Heart left ventricle (tissue), 16 donors: ENCODE measurements around the gene SIM2. TPM values are rescaled to one million over a fixed set of nuclear protein-coding genes. Genes with fewer than 3 reads are reported as not detected.

Source experiments
- ATAC-seq, 4 donors: fragments of 200-7000 bp; cut with Tn5 transposase; one replicate each; pipeline ENCODE4 v1.9.1; 2020 to 2022; ENCODE audit warnings: moderate library complexity in 4 of 4, mild to moderate bottlenecking in 3 of 4, moderate number of reproducible peaks in 1 of 4
- DNase-seq, 5 donors: peaks; one replicate each; pipeline ENCODE4 v3.0.0-alpha.2; 2020
- H3K27ac ChIP-seq, 12 donors: fragments of 200-600 bp; sonication (generic) in 4 of 12; one replicate each; pipeline versions ENCODE4 v1.5.0 to v1.8.0; 2016 to 2022; ENCODE audit warnings: mild to moderate bottlenecking in 2 of 12
- H3K27me3 ChIP-seq, 9 donors: fragments of 200-600 bp; sonication (generic) in 2 of 9; one replicate each; pipeline versions ENCODE4 v1.5.1 to v1.8.0; 2016 to 2022; ENCODE audit warnings: mild to moderate bottlenecking in 3 of 9
- H3K36me3 ChIP-seq, 9 donors: fragments of 200-600 bp; sonication (generic) in 2 of 9; one replicate each; pipeline versions ENCODE4 v1.5.0 to v1.8.0; 2018 to 2022; ENCODE audit warnings: mild to moderate bottlenecking in 2 of 9
- H3K4me1 ChIP-seq, 12 donors: fragments of 200-600 bp; sonication (generic) in 4 of 12; one replicate each; pipeline versions ENCODE4 v1.5.0 to v1.8.0; 2016 to 2022; ENCODE audit warnings: mild to moderate bottlenecking in 3 of 12
- H3K4me3 ChIP-seq, 12 donors: fragments of 200-600 bp; sonication (generic) in 4 of 12; one replicate each; pipeline versions ENCODE4 v1.5.0 to v1.8.0; 2017 to 2022; ENCODE audit warnings: mild to moderate bottlenecking in 9 of 12, moderate library complexity in 4 of 12
- H3K9me3 ChIP-seq, 12 donors: fragments of 200-600 bp; sonication (generic) in 4 of 12; one replicate each; pipeline versions ENCODE4 v1.5.0 to v1.8.0; 2016 to 2022; ENCODE audit warnings: mild to moderate bottlenecking in 1 of 12
- POLR2A ChIP-seq, 2 donors: fragments of 450-650 bp; IDR thresholded peaks; one replicate each; pipeline ENCODE4 v1.6.1; 2017; ENCODE audit warnings: antibody characterized with exemption in 2 of 2, mild to moderate bottlenecking in 2 of 2, moderate library complexity in 2 of 2
- WGBS, 4 donors: extraction: QIAGEN DNeasy Blood & Tissue Kit in 2 of 4; methylation state at CpG; one replicate each; pipeline versions ENCODE4 v1.1.5 to v1.1.7; 2013 to 2018; 5-methylcytosine and 5-hydroxymethylcytosine counted together
- intact Hi-C, 10 donors: fragments of 100-400 bp; cut with DNase I; formaldehyde crosslinking; loops; one replicate each; pipeline versions ENCODE4 v1.11.1 to v1.14.2; 2022
- polyA plus RNA-seq, 2 donors: library from polyadenylated mRNA; stranded (reverse); fragments of 200-250 nt; gene quantifications; one replicate each; pipeline ENCODE4 v1.2.3, GENCODE V29; 2013
- total RNA-seq, 9 donors: library from RNA; depleted of rRNA in 2 of 9; stranded (reverse); fragments of >200 nt in 2 of 9; fragmentation: NEBNext Ultra II Directional in 3 of 9; extraction: Animal tissue kit (Norgen Biotek cat#: 25700) in 3 of 9; gene quantifications; one replicate each; pipeline versions ENCODE4 v1.1.0 to v1.2.4, GENCODE V29; 2016 to 2023
- TF ChIP-seq, protein P1 (sequence below), 12 donors: fragments of 200-600 bp; sonication (generic) in 4 of 12; IDR thresholded peaks; one replicate each; pipeline versions ENCODE4 v1.5.0 to v1.8.0; 2018 to 2022; ENCODE audit warnings: antibody characterized with exemption in 12 of 12, mild to moderate bottlenecking in 5 of 12
- donor health status: ischemic (EF 13 %, LVEDD 7.1; RV severe dilation, severe dysfunction).
- donor health status: healthy with polysubstance abuse.
- donor health status: DM: no; HTN: yes; CAD: no.
- donor health status: DM: no; HTN: no; CAD: no.
- donor health status: ischemic (EF 25% LVEDD 6.9; RV normal size, moderate dysfunction).
- donor health status: ischemic (EF 25% LVEDD 5.7; RV mildly dilated, moderate dysfunction).
- donor health status: healthy.
- donor health status: DM: yes; HTN: yes; CAD: no.
- donor health status: ischemic (EF 35%, LVEDD 5.7; RV mildly dilated, moderate dysfunction).
- donor health status: nonischemic (EF 11% LVEDD 7.7; RV severe dilation, severe dysfunction).
- donor health status: DM: yes; HTN: yes; CAD: no.
- donor health status: PGD.
- donor health status: ischemic (EF 29% LVEDD 5.4; RV normal size, mild dysfunction).
- donor health status: nonischemic (EF 23%, LVEDD 6.1; RV moderate dilation, normal function).

The SIM2 gene
- total and polyA plus RNA-seq, 11 donors = 0.01 to 0.88 (median 0.15) TPM; not detected in 8

DNA sequence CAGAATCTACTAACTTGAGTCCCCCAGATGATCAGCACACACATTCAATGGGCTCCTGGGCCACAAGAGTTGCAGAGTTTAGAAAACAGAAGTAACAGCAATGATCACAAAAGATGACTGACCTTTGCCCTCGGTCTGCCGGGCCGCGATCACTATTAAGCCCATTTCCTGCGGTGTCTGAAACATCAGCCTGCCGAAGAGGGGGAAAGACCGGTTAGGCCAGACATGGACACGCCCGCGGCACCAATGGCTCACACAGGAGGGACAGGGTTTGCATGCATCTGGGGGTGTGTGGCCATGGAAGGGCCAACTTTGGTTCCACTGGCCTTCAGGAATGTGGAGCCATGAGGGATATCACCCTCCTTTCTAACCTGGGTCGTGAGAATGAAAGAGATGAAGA, 68.2 kb downstream of the SIM2 start:
- intact Hi-C loops = no loop called here
- H3K27ac ChIP-seq = no peak overlapping the region
- H3K4me1 ChIP-seq = peaks cover 0 to 21% (median 12%) of the 10 kb centered on the region in 12 donors
- ATAC-seq (no peak), DNase-seq (no peak)
- H3K27me3 ChIP-seq = no peaks in the 10 kb centered on the region
- TF ChIP-seq POLR2A (IDR thresholded peaks at IDR 0.05) = no peak
- TF ChIP-seq, protein P1, sequence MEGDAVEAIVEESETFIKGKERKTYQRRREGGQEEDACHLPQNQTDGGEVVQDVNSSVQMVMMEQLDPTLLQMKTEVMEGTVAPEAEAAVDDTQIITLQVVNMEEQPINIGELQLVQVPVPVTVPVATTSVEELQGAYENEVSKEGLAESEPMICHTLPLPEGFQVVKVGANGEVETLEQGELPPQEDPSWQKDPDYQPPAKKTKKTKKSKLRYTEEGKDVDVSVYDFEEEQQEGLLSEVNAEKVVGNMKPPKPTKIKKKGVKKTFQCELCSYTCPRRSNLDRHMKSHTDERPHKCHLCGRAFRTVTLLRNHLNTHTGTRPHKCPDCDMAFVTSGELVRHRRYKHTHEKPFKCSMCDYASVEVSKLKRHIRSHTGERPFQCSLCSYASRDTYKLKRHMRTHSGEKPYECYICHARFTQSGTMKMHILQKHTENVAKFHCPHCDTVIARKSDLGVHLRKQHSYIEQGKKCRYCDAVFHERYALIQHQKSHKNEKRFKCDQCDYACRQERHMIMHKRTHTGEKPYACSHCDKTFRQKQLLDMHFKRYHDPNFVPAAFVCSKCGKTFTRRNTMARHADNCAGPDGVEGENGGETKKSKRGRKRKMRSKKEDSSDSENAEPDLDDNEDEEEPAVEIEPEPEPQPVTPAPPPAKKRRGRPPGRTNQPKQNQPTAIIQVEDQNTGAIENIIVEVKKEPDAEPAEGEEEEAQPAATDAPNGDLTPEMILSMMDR (IDR thresholded peaks at IDR 0.05) = no peak
- WGBS, 4 donors = 95 to 97% (median 96%) methylated on average over 11 of the region's 11 CpGs
- H3K36me3 ChIP-seq = no peaks in the 10 kb centered on the region
- no peaks in the 10 kb centered on the region for H3K9me3 ChIP-seq
- H3K4me3 ChIP-seq = no peak overlapping the region

DNA sequence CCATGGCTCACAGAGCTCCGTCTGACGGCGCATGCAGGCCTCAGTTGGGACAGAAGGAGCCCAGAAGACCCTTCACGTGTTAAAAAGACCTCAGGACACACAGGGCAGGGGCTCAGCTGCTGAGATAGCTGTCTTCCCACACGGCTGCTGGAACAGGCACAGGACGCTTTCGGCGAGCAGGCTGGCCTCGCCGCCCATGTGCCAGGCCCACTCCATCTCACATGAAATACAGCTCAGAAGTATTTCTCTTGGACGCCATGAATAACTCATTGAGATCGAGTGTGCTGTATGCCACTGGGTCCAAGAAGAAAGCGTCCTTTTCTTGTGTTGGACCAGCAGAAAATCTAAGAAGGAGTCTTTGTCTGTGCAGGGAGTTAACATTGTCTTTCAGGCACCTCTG, 69.6 kb downstream of the SIM2 start:
- ATAC-seq (no peak), DNase-seq (no peak)
- Histone ChIP-seq H3K27me3 (no peaks in the 10 kb centered on the region), H3K4me1 (peaks cover 0 to 25% (median 15%) of the 10 kb centered on the region in 12 donors), H3K36me3 (no peaks in the 10 kb centered on the region), H3K4me3 (no peak overlapping the region), H3K9me3 (no peaks in the 10 kb centered on the region), H3K27ac (peak overlapping the region in 5 of 12 donors; percentile 8 to 63 (median 38))
- intact Hi-C loops = no loop called here
- TF ChIP-seq POLR2A (IDR thresholded peaks at IDR 0.05) = no peak
- TF ChIP-seq, protein P1 (IDR thresholded peaks at IDR 0.05) = no peak
- WGBS, 4 donors = 74 to 82% (median 80%) methylated on average over 12 to 13 of the region's 13 CpGs

DNA sequence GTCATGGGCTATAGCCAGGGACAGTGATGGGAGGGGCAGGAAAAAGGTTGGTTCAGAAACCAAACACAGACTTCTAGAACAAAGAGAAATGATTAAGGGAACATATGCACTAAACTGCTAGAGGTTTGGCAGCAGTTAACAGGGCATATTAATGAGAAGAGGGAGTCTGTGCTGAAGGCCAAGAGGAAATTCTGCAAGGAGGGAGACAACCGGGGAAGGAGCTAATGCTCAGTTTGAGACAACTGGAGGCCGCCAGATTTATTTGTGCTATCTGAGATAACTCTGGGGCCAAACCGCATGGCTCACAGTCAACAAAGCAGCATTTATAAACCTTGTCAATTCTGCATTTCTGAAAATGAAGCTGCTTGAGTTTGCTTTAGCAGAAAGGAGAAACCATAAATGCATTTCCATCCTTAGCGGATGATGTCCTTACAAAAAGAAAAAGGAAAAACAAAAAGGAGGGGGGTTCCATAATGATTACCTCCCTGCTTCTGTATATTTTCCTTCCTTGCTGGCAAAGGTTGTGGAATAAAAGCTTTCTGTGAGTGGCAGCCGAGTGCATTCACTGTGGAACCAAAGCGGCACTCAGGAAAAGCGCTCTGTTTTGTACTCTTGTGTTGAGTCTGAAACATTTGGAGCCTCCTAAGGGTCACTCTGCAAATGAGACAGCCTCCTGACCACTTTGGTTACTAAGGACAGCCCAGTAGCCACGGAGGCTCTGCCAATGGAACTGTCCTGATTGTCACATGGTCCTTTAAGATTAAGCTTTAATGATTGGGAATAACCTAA, 70.3 kb downstream of the SIM2 start:
- TF ChIP-seq, protein P1 (IDR thresholded peaks at IDR 0.05) = no peak
- no peak for TF ChIP-seq POLR2A (IDR thresholded peaks at IDR 0.05)
- Histone ChIP-seq H3K4me3 (no peak overlapping the region), H3K27me3 (no peaks in the 10 kb centered on the region), H3K27ac (peak overlapping the region in 5 of 12 donors; percentile 8 to 63 (median 29)), H3K9me3 (no peaks in the 10 kb centered on the region), H3K4me1 (peaks cover 0 to 27% (median 18%) of the 10 kb centered on the region in 12 donors), H3K36me3 (no peaks in the 10 kb centered on the region)
- intact Hi-C loops = no loop called here
- 46 to 66% (median 51%) methylated on average over 8 of the region's 8 CpGs for WGBS, 4 donors
- ATAC-seq = peak in 3 of 4 donors; percentile 33 to 40 (median 38)
- no peak for DNase-seq

DNA sequence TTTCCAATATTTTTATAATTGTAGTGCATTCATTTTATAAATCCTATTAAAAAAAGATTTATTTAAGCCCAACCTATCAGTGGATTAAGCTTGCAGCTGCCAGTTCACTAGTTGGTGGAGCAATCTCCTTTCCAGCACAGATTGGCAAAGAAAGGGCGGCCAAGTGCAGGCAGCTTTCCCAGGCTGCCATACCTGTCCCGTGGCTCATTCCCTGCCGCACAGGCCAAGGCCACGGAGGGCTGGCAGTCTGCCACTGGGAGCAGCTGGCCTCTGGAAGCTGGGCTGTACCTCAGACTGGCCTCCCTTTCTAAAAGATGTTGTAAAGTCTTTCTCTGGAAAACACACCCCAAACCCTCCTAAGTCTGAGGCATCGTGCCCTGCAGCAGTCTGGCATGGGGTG, 74.2 kb downstream of the SIM2 start:
- whole genome bisulfite sequencing, 4 donors = 28 to 39% (median 36%) methylated on average over 5 of the region's 5 CpGs
- DNase-seq = peak; percentile 76 to 91 (median 90)
- no peak overlapping the region for H3K4me3 ChIP-seq
- intact Hi-C loops = loop anchor here in 1 of 10 donors (5.0 kb wide), 1 partner anchor 64 kb away; no protein-coding TSS in a partner anchor
- peak; percentile 96 to 97 (median 96) for ATAC-seq
- TF ChIP-seq POLR2A (IDR thresholded peaks at IDR 0.05) = no peak
- TF ChIP-seq, protein P1 (IDR thresholded peaks at IDR 0.05) = no peak
- peak overlapping the region in 1 of 12 donors; percentile 35 for H3K27ac ChIP-seq
- peaks cover 0 to 27% (median 18%) of the 10 kb centered on the region in 12 donors for H3K4me1 ChIP-seq
- no peaks in the 10 kb centered on the region for H3K9me3 ChIP-seq
- H3K36me3 ChIP-seq = no peaks in the 10 kb centered on the region
- no peaks in the 10 kb centered on the region for H3K27me3 ChIP-seq
